Vagina (tissue), 2 donors: ENCODE results near the gene ZBTB49. TPM values are rescaled to one million over a fixed set of nuclear protein-coding genes. Genes with fewer than 3 reads are reported as not detected.
"Not testable (repeated sequence)": the region's sequence is repeated elsewhere in the genome, so short reads cannot be mapped to it uniquely, and the experiment has no call there.

Source experiments
- DNase-seq, 2 donors: peaks; one replicate each; pipeline ENCODE4 v3.0.0-alpha.2; 2017; ENCODE audit errors: extremely low spot score in 2 of 2
- H3K27ac ChIP-seq: fragments of 200-600 bp; sonication (generic); one replicate; pipeline ENCODE4 v1.5.1; 2019
- H3K27me3 ChIP-seq: fragments of 200-600 bp; sonication (generic); one replicate; pipeline ENCODE4 v1.5.1; 2019
- H3K36me3 ChIP-seq, 2 donors: fragments of 200-600 bp; sonication (generic); one replicate each; pipeline ENCODE4 v1.5.1; 2017 to 2019
- H3K4me1 ChIP-seq: fragments of 200-600 bp; sonication (generic); one replicate; pipeline ENCODE4 v1.5.1; 2019
- H3K4me3 ChIP-seq, 2 donors: fragments of 200-600 bp; sonication (generic); 1 replicate in 1 of 2; 2 replicates in 1 of 2; pipeline ENCODE4 v1.5.1; 2016 to 2019
- H3K9me3 ChIP-seq: fragments of 200-600 bp; sonication (generic); one replicate; pipeline ENCODE4 v1.5.1; 2019
- CTCF ChIP-seq, 3 experiments: fragments of 450-650 bp in 2 of 3; fragments of 200-600 bp in 1 of 3; sonication (generic) in 1 of 3; IDR thresholded peaks; one replicate each; pipeline ENCODE4 v1.5.1; 2017 to 2019; ENCODE audit warnings: antibody characterized with exemption in 3 of 3, mild to moderate bottlenecking in 2 of 3, moderate library complexity in 2 of 3
- POLR2A ChIP-seq, 2 donors: fragments of 450-650 bp; IDR thresholded peaks; one replicate each; pipeline ENCODE4 v1.6.1; 2017; ENCODE audit warnings: antibody characterized with exemption in 2 of 2, mild to moderate bottlenecking in 2 of 2, moderate library complexity in 2 of 2
- POLR2AphosphoS5 ChIP-seq, 2 donors: sonication (generic); formaldehyde crosslinking; IDR thresholded peaks; one replicate each; pipeline ENCODE4 v1.9.0; 2017; ENCODE audit warnings: antibody characterized with exemption in 2 of 2, mild to moderate bottlenecking in 2 of 2, low read depth in 1 of 2; ENCODE audit not compliant: insufficient read depth in 1 of 2
- intact Hi-C: fragments of 100-400 bp; cut with DNase I; formaldehyde crosslinking; loops from one replicate; pipeline ENCODE4 v1.15.1; 2023
- total RNA-seq: library from RNA; depleted of rRNA; stranded (reverse); fragments of >200 nt; gene quantifications from one replicate; pipeline ENCODE4 v1.2.3, GENCODE V29; 2016

Gene ZBTB49
- total RNA-seq, 1 donor from 2014 or later = 5.4 TPM

- Histone ChIP-seq H3K27me3 (no peaks in the 10 kb centered on the region), H3K9me3 (no peaks in the 10 kb centered on the region), H3K36me3 (peaks cover 0 to 23% of the 10 kb centered on the region in 2 donors), H3K4me3 (peak overlapping the region; percentile 65 to 73), H3K27ac (peak overlapping the region; percentile 92), H3K4me1 (peaks cover 28% of the 10 kb centered on the region)
- TF ChIP-seq POLR2A (IDR thresholded peaks at IDR 0.05) (no peak), POLR2AphosphoS5 (IDR thresholded peaks at IDR 0.05; ENCODE audit: insufficient read depth in 1 of 2, low read depth in 1 of 2) (no peak), CTCF (IDR thresholded peaks at IDR 0.05) (no peak)
- intact Hi-C loops = no loop called here
- DNase-seq = no peak
Observed at GRCh38 chr4:4248885-4249203, 41.2 kb upstream of the ZBTB49 start.

DNA sequence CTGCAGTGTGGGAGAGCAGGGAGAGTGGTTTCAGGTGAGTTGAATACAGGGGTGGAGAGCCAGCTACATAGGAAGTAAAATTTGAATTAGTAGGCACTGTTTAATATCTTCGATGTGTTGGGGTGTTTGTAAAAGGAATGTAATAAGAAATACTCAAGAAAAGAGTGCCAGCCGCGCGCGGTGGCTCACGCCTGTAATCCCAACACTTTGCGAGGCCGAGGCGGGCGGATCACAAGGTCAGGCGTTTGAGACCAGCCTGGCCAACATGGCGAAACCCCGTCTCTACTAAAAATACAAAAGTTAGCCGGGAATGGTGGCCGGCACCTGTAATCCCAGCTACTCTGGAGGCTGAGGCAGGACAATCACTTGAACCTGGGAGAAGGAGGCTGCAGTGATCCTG lies 40.7 kb upstream of the ZBTB49 start:
- H3K27me3 ChIP-seq, intact Hi-C loops, H3K9me3 ChIP-seq, H3K4me3 ChIP-seq, DNase-seq, H3K27ac ChIP-seq: not testable (repeated sequence)
- peaks cover 28% of the 10 kb centered on the region for H3K4me1 ChIP-seq
- peaks cover 0 to 19% of the 10 kb centered on the region in 2 donors for H3K36me3 ChIP-seq

DNA sequence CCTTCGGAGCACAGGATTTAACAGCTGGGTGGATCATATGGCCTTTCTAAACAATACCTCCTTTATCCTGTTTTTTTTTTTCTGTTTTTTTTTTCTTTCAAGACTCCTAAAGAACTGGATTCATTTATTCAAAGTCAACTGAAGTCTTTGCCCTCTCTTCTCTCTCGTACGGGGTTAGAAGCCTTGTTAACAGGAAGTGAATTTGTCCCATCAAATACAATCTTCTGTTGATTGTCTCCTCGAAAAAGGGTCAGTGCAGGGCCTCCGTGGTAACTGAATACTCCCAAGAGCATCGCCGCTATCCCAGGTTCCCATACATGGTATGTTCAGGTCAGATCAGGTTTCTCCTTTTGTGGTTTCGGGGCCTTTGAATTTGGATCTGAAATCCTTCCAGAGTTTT lies 40.2 kb upstream of the ZBTB49 start:
- intact Hi-C loops = no loop called here

GRCh38 chr4:4254199-4254598 lies 35.9 kb upstream of the ZBTB49 start:
- Histone ChIP-seq H3K4me1 (peaks cover 3% of the 10 kb centered on the region), H3K9me3 (no peaks in the 10 kb centered on the region), H3K27ac (no peak overlapping the region), H3K36me3 (no peaks in the 10 kb centered on the region), H3K27me3 (no peaks in the 10 kb centered on the region), H3K4me3 (no peak overlapping the region)
- intact Hi-C loops = no loop called here
- no peak for TF ChIP-seq CTCF (IDR thresholded peaks at IDR 0.05)
- no peak for TF ChIP-seq POLR2A (IDR thresholded peaks at IDR 0.05)
- no peak for TF ChIP-seq POLR2AphosphoS5 (IDR thresholded peaks at IDR 0.05; ENCODE audit: insufficient read depth in 1 of 2, low read depth in 1 of 2)
- DNase-seq = no peak

More for the DNA sequence above, 40.2 kb upstream of the ZBTB49 start:
- DNase-seq = no peak
- no peak overlapping the region for H3K4me3 ChIP-seq
- peaks cover 0 to 14% of the 10 kb centered on the region in 2 donors for H3K36me3 ChIP-seq
- no peak overlapping the region for H3K27ac ChIP-seq
- peaks cover 28% of the 10 kb centered on the region for H3K4me1 ChIP-seq
- no peaks in the 10 kb centered on the region for H3K9me3 ChIP-seq
- TF ChIP-seq POLR2AphosphoS5 (IDR thresholded peaks at IDR 0.05; ENCODE audit: insufficient read depth in 1 of 2, low read depth in 1 of 2) = no peak
- TF ChIP-seq CTCF (IDR thresholded peaks at IDR 0.05) = no peak
- TF ChIP-seq POLR2A (IDR thresholded peaks at IDR 0.05) = no peak
- H3K27me3 ChIP-seq = no peaks in the 10 kb centered on the region

- no peak for DNase-seq
- Histone ChIP-seq H3K4me3 (no peak overlapping the region), H3K27me3 (no peaks in the 10 kb centered on the region), H3K36me3 (no peaks in the 10 kb centered on the region), H3K27ac (no peak overlapping the region), H3K9me3 (no peaks in the 10 kb centered on the region), H3K4me1 (no peaks in the 10 kb centered on the region)
- TF ChIP-seq POLR2A (IDR thresholded peaks at IDR 0.05) = no peak
- TF ChIP-seq CTCF (IDR thresholded peaks at IDR 0.05) = no peak
- no peak for TF ChIP-seq POLR2AphosphoS5 (IDR thresholded peaks at IDR 0.05; ENCODE audit: insufficient read depth in 1 of 2, low read depth in 1 of 2)
- intact Hi-C loops = no loop called here
Observed at GRCh38 chr4:4254666-4255065, 35.4 kb upstream of the ZBTB49 start.

- H3K27me3 ChIP-seq = no peaks in the 10 kb centered on the region
- H3K4me3 ChIP-seq = no peak overlapping the region
- no peak for DNase-seq
- no peaks in the 10 kb centered on the region for H3K4me1 ChIP-seq
- no peaks in the 10 kb centered on the region for H3K9me3 ChIP-seq
- intact Hi-C loops = no loop called here
- TF ChIP-seq POLR2A (IDR thresholded peaks at IDR 0.05) = no peak
- TF ChIP-seq CTCF (IDR thresholded peaks at IDR 0.05) = no peak
- TF ChIP-seq POLR2AphosphoS5 (IDR thresholded peaks at IDR 0.05; ENCODE audit: insufficient read depth in 1 of 2, low read depth in 1 of 2) = no peak
- no peaks in the 10 kb centered on the region for H3K36me3 ChIP-seq
- H3K27ac ChIP-seq = no peak overlapping the region
Observed at GRCh38 chr4:4256799-4257198, 33.3 kb upstream of the ZBTB49 start.

- H3K27me3 ChIP-seq, intact Hi-C loops, H3K36me3 ChIP-seq, H3K4me1 ChIP-seq, DNase-seq, H3K27ac ChIP-seq, H3K4me3 ChIP-seq, H3K9me3 ChIP-seq: not testable (repeated sequence)
Observed at GRCh38 chr4:4257705-4258104, 32.3 kb upstream of the ZBTB49 start.
